OCI-LY1 (cell line): ENCODE data around the gene DMD.

Experiments
- EZH2 ChIP-seq: fragments of 200-600 bp; sonication (generic), shearing (Covaris generic); IDR thresholded peaks from 2 replicates; pipeline ENCODE4 v1.8.0; 2017; ENCODE audit warnings: borderline replicate concordance, mixed run types, mild to moderate bottlenecking, antibody characterized with exemption, low read length, moderate library complexity, mixed read lengths
- TF ChIP-seq, protein P1 (sequence below): fragments of 200-600 bp; sonication (generic), shearing (Covaris generic); IDR thresholded peaks from 2 replicates; pipeline ENCODE4 v1.5.1; 2017; ENCODE audit warnings: mild to moderate bottlenecking, antibody characterized with exemption, low read length, moderate library complexity, mixed read lengths

DNA sequence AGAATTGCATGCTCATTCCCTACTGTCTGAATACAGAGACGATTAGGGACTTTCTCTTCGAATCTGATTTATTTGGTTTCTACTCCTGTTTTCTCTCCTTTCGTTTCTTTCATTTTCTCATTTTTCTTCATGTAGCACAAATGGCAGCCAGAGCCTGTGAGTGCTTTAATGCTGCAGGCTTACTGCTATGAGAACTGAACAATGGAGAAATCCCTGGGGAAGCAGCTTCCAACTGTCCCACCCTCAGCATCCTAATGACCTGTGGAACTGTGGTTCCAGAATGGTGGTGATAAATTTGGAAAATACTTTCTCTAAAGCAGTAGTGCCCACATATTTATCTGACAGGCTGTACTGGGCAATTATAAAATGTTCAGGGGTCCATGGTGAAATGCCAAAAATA is 930.4 kb downstream of the DMD start:
- TF ChIP-seq, protein P1, sequence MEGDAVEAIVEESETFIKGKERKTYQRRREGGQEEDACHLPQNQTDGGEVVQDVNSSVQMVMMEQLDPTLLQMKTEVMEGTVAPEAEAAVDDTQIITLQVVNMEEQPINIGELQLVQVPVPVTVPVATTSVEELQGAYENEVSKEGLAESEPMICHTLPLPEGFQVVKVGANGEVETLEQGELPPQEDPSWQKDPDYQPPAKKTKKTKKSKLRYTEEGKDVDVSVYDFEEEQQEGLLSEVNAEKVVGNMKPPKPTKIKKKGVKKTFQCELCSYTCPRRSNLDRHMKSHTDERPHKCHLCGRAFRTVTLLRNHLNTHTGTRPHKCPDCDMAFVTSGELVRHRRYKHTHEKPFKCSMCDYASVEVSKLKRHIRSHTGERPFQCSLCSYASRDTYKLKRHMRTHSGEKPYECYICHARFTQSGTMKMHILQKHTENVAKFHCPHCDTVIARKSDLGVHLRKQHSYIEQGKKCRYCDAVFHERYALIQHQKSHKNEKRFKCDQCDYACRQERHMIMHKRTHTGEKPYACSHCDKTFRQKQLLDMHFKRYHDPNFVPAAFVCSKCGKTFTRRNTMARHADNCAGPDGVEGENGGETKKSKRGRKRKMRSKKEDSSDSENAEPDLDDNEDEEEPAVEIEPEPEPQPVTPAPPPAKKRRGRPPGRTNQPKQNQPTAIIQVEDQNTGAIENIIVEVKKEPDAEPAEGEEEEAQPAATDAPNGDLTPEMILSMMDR, result no peak
- no peak for TF ChIP-seq EZH2
